ENCODE results near the gene PHACTR1.

DNA sequence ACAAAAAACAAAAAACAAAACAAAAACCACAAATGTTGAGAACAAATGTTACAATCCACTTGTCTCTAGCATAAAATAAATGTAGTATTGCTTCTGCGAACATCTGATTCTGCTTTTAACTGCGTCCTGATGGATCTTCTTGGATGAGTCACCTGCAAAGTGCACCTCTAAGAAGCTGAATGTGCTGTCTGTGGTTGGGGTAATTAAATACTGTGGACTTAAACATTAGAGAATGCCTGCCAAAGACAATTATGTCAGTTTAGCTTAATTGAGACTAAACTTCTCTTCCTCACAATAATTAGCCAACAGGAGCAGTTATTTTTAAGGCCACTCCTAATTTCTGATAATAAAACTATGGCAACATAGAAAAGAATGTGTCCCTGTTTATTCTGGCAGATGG is 253.4 kb downstream of the PHACTR1 start:
- no peak for TF ChIP-seq ELK1 (IDR thresholded peaks at IDR 0.05; ENCODE audit: borderline replicate concordance, low read depth, low read length)
- TF ChIP-seq, protein P1, sequence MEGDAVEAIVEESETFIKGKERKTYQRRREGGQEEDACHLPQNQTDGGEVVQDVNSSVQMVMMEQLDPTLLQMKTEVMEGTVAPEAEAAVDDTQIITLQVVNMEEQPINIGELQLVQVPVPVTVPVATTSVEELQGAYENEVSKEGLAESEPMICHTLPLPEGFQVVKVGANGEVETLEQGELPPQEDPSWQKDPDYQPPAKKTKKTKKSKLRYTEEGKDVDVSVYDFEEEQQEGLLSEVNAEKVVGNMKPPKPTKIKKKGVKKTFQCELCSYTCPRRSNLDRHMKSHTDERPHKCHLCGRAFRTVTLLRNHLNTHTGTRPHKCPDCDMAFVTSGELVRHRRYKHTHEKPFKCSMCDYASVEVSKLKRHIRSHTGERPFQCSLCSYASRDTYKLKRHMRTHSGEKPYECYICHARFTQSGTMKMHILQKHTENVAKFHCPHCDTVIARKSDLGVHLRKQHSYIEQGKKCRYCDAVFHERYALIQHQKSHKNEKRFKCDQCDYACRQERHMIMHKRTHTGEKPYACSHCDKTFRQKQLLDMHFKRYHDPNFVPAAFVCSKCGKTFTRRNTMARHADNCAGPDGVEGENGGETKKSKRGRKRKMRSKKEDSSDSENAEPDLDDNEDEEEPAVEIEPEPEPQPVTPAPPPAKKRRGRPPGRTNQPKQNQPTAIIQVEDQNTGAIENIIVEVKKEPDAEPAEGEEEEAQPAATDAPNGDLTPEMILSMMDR (conservative IDR thresholded peaks at IDR 0.05; ENCODE audit: low read depth, low read length): no peak
- no peak for TF ChIP-seq BHLHE40 (IDR thresholded peaks at IDR 0.05; ENCODE audit: low read depth, low read length)
